Breast epithelium (tissue), 4 donors: ENCODE data around the gene NFIX. TPM values are rescaled to one million over a fixed set of nuclear protein-coding genes. Genes with fewer than 3 reads are reported as not detected.

Experiments used
- DNase-seq, 2 donors: peaks; one replicate each; pipeline ENCODE4 v3.0.0-alpha.2; 2019; ENCODE audit warnings: low spot score in 2 of 2
- H3K27ac ChIP-seq, 2 donors: fragments of 200-600 bp; sonication (generic) in 1 of 2; one replicate each; pipeline ENCODE4 v1.5.1; 2016 to 2019; ENCODE audit warnings: mild to moderate bottlenecking in 1 of 2
- H3K27me3 ChIP-seq, 2 donors: fragments of 200-600 bp; sonication (generic) in 1 of 2; one replicate each; pipeline versions ENCODE4 v1.5.1 to v1.6.0; 2017 to 2019; ENCODE audit warnings: control low read depth in 1 of 2, mild to moderate bottlenecking in 1 of 2
- H3K36me3 ChIP-seq: fragments of 200-600 bp; one replicate; pipeline ENCODE4 v1.5.1; 2019
- H3K4me1 ChIP-seq, 2 donors: fragments of 200-600 bp; sonication (generic); one replicate each; pipeline ENCODE4 v1.5.1; 2016 to 2019; ENCODE audit warnings: control low read depth in 1 of 2
- H3K4me3 ChIP-seq, 3 donors: fragments of 200-600 bp; sonication (generic); 1 replicate in 2 of 3; 2 replicates in 1 of 3; pipeline ENCODE4 v1.5.1; 2016 to 2019; ENCODE audit warnings: mild to moderate bottlenecking in 3 of 3, moderate library complexity in 2 of 3
- H3K9me3 ChIP-seq, 2 donors: fragments of 200-600 bp; sonication (generic) in 1 of 2; one replicate each; pipeline ENCODE4 v1.5.1; 2016 to 2019; ENCODE audit warnings: control low read depth in 1 of 2
- CTCF ChIP-seq, 3 donors: fragments of 450-650 bp; IDR thresholded peaks; one replicate each; pipeline ENCODE4 v1.5.1; 2016 to 2017; ENCODE audit warnings: antibody characterized with exemption in 3 of 3, mild to moderate bottlenecking in 3 of 3, moderate library complexity in 3 of 3
- POLR2A ChIP-seq: fragments of 450-650 bp; IDR thresholded peaks from one replicate; pipeline ENCODE4 v1.6.1; 2016; ENCODE audit warnings: antibody characterized with exemption, mild to moderate bottlenecking, moderate library complexity
- POLR2AphosphoS5 ChIP-seq, 3 donors: sonication (generic); formaldehyde crosslinking; IDR thresholded peaks; one replicate each; pipeline ENCODE4 v1.6.1; 2017; ENCODE audit warnings: antibody characterized with exemption in 3 of 3
- intact Hi-C: fragments of 100-400 bp; cut with DNase I; formaldehyde crosslinking; loops from one replicate; pipeline ENCODE4 v1.15.1; 2023; ENCODE audit warnings: low total_unique reads
- total RNA-seq, 3 donors: library from RNA; depleted of rRNA; stranded (reverse); fragments of >200 nt; gene quantifications; one replicate each; pipeline ENCODE4 v1.1.0, GENCODE V29; 2016

NFIX gene
- total RNA-seq, 3 donors from 2014 or later, result 43.6 to 53.9 (median 52.8) TPM

- H3K27ac ChIP-seq, result peak overlapping the region; percentile 79 to 88
- DNase-seq, result no peak
- TF ChIP-seq CTCF (IDR thresholded peaks at IDR 0.05), result peak in 2 of 3 donors; percentile 10 to 34
- no peak for TF ChIP-seq POLR2AphosphoS5 (IDR thresholded peaks at IDR 0.05)
- H3K4me3 ChIP-seq, result no peak overlapping the region
- no peaks in the 10 kb centered on the region for H3K27me3 ChIP-seq
- peaks cover 9 to 10% of the 10 kb centered on the region in 2 donors for H3K4me1 ChIP-seq
- H3K36me3 ChIP-seq, result no peaks in the 10 kb centered on the region
- H3K9me3 ChIP-seq, result no peaks in the 10 kb centered on the region
- intact Hi-C loops, result loop anchor here (1.0 kb wide), 1 partner anchor 105 kb away; no protein-coding TSS in a partner anchor
Measured at GRCh38 chr19:13089139-13089856, 94.0 kb downstream of the NFIX start.

- Histone ChIP-seq H3K4me1 (peaks cover 9 to 10% of the 10 kb centered on the region in 2 donors), H3K9me3 (no peaks in the 10 kb centered on the region), H3K27me3 (no peaks in the 10 kb centered on the region), H3K36me3 (no peaks in the 10 kb centered on the region), H3K4me3 (no peak overlapping the region), H3K27ac (peak overlapping the region; percentile 79 to 88)
- intact Hi-C loops, result loop anchor here (1.0 kb wide), 1 partner anchor 106 kb away; no protein-coding TSS in a partner anchor
- TF ChIP-seq POLR2AphosphoS5 (IDR thresholded peaks at IDR 0.05) (no peak), POLR2A (no peak), CTCF (IDR thresholded peaks at IDR 0.05) (no peak)
- no peak for DNase-seq
Measured at GRCh38 chr19:13089857-13090507, 94.7 kb downstream of the NFIX start.

- no peak for DNase-seq
- H3K36me3 ChIP-seq, result no peaks in the 10 kb centered on the region
- TF ChIP-seq CTCF (IDR thresholded peaks at IDR 0.05) (no peak), POLR2AphosphoS5 (IDR thresholded peaks at IDR 0.05) (no peak), POLR2A (no peak)
- H3K27ac ChIP-seq, result peak overlapping the region; percentile 79 to 88
- intact Hi-C loops, result no loop called here
- no peaks in the 10 kb centered on the region for H3K9me3 ChIP-seq
- peaks cover 9 to 10% of the 10 kb centered on the region in 2 donors for H3K4me1 ChIP-seq
- H3K4me3 ChIP-seq, result no peak overlapping the region
- H3K27me3 ChIP-seq, result no peaks in the 10 kb centered on the region
Measured at GRCh38 chr19:13090511-13091231, 95.4 kb downstream of the NFIX start.

- Histone ChIP-seq H3K4me1 (peaks cover 9 to 10% of the 10 kb centered on the region in 2 donors), H3K36me3 (no peaks in the 10 kb centered on the region), H3K4me3 (peak overlapping the region in 2 of 3 donors; percentile 8 to 41), H3K27ac (peak overlapping the region; percentile 88 to 90), H3K27me3 (no peaks in the 10 kb centered on the region), H3K9me3 (no peaks in the 10 kb centered on the region)
- TF ChIP-seq CTCF (IDR thresholded peaks at IDR 0.05), result peak in 2 of 3 donors; percentile 10 to 11
- TF ChIP-seq POLR2A, result no peak
- TF ChIP-seq POLR2AphosphoS5 (IDR thresholded peaks at IDR 0.05), result peak; percentile 12 to 19 (median 14)
- peak in 1 of 2 donors; percentile 84 for DNase-seq
- intact Hi-C loops, result no loop called here
Measured at GRCh38 chr19:13091400-13092157, 96.3 kb downstream of the NFIX start.
